ENCODE results near the gene FBRSL1. TPM values are rescaled to one million over a fixed set of nuclear protein-coding genes. Genes with fewer than 3 reads are reported as not detected.

FBRSL1 gene
- total RNA-seq, 1 experiment from 2014 or later, result 119 TPM

DNA sequence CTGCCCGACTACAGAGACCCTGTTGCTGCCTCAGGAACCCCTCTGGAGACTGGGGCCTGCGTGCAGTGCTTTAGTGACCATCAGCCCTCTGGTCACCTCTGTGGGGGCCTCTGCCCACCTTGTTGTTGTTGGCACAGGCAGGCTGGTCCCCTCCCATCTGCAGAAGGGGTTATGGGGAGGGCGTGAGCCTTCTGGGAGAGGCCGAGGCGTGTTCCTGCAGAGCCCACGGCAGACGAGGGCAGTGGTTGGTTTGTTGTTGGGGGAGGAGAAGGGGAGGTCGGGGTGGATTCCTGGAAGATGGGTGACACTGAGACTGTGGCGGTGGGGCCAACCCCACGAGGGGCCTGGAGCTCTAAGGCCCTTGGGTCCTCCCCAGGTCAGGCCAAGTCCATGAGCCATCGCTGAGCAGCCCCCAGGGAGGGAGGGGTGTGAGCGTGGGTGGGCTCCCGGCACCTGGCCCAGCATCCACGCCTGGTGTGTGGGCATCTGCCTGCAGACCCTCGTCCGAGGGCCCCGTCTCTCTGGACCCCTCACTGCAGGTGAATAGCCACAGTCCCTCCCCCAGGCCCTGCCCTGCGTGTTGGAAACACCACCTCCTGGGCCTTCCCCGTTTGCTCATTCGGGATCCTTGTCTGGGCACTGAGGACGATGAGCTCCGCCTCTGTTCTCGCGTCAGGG lies 23.6 kb downstream of the FBRSL1 start:
- CTCF ChIA-PET, result no interaction called here
- no peak for DNase-seq
- Mint-ChIP-seq H3K4me3 (ENCODE audit: low read depth, unreplicated experiment) (no peak overlapping the region), H3K36me3 (ENCODE audit: insufficient read depth, unreplicated experiment) (peaks cover 16% of the 10 kb centered on the region), H3K27me3 (ENCODE audit: unreplicated experiment) (no peaks in the 10 kb centered on the region), H3K27ac (ENCODE audit: unreplicated experiment) (no peak overlapping the region), H3K9me3 (ENCODE audit: low read depth, unreplicated experiment) (no peaks in the 10 kb centered on the region), H3K4me1 (ENCODE audit: low read depth, unreplicated experiment) (peaks cover 21% of the 10 kb centered on the region)
- BruUV-seq (replicated peaks), result no TSS peak
- TF ChIP-seq, protein P1, sequence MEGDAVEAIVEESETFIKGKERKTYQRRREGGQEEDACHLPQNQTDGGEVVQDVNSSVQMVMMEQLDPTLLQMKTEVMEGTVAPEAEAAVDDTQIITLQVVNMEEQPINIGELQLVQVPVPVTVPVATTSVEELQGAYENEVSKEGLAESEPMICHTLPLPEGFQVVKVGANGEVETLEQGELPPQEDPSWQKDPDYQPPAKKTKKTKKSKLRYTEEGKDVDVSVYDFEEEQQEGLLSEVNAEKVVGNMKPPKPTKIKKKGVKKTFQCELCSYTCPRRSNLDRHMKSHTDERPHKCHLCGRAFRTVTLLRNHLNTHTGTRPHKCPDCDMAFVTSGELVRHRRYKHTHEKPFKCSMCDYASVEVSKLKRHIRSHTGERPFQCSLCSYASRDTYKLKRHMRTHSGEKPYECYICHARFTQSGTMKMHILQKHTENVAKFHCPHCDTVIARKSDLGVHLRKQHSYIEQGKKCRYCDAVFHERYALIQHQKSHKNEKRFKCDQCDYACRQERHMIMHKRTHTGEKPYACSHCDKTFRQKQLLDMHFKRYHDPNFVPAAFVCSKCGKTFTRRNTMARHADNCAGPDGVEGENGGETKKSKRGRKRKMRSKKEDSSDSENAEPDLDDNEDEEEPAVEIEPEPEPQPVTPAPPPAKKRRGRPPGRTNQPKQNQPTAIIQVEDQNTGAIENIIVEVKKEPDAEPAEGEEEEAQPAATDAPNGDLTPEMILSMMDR (IDR thresholded peaks at IDR 0.05; ENCODE audit: unreplicated experiment), result no peak
- intact Hi-C loops (cut with micrococcal nuclease; ENCODE audit: unreplicated experiment), result no loop called here

DNA sequence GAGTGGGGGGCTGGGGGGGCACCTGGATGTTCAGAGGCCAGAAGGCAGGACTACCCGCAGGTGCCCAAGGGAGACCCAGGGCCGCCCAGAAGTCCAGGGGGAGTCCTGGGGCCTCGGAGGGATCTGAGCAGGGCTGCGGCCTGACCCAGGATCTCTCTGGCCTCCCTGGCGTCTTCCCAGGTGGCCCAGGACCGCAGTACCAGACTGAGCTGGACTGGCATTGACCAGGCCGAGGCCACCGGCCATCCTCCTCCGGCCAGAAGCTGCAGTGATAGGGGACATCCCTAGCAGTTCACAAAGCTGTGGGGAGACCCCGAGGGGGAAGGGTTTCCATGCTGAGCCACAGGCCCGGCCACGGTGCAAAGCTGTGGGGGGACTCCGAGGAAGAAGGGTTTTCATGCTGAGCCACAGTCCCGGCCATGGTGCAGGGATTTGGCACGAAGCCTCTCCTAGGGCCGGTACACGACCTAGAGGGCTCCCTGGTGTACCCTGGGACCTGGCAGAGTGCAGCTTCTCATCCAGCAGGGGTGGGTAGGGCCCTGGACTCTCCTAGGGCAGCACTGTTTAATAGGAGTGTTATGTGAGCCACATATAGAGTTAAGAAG lies 24.4 kb downstream of the FBRSL1 start:
- Mint-ChIP-seq H3K36me3 (ENCODE audit: insufficient read depth, unreplicated experiment) (peaks cover 17% of the 10 kb centered on the region), H3K27ac (ENCODE audit: unreplicated experiment) (no peak overlapping the region), H3K9me3 (ENCODE audit: low read depth, unreplicated experiment) (no peaks in the 10 kb centered on the region), H3K4me3 (ENCODE audit: low read depth, unreplicated experiment) (no peak overlapping the region), H3K27me3 (ENCODE audit: unreplicated experiment) (no peaks in the 10 kb centered on the region), H3K4me1 (ENCODE audit: low read depth, unreplicated experiment) (peaks cover 21% of the 10 kb centered on the region)
- CTCF ChIA-PET, result no interaction called here
- no peak for DNase-seq
- intact Hi-C loops (cut with micrococcal nuclease; ENCODE audit: unreplicated experiment), result no loop called here
- TF ChIP-seq, protein P1 (IDR thresholded peaks at IDR 0.05; ENCODE audit: unreplicated experiment), result no peak
- no TSS peak for BruUV-seq (replicated peaks)

DNA sequence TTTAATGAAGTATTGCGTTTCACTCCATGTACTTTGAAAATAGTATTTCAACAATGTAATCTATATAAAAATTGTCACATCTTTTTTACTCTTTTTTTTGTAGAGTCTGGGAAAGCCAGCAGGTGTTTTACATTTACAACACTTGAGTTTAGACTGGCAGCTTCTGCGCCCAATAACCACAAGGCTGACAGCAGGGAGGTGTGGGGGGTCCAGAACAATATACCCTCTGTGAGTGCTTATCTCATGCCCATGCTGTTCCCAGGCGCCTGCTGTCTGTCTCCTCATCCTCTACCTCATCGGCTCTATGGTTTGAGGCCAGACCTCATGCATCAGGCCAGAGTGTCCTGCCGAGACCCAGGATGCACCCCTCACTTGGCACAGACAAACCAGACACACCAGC lies 24.9 kb downstream of the FBRSL1 start:
- H3K9me3 Mint-ChIP-seq (ENCODE audit: low read depth, unreplicated experiment), result no peaks in the 10 kb centered on the region
- DNase-seq, result no peak
- peaks cover 17% of the 10 kb centered on the region for H3K36me3 Mint-ChIP-seq (ENCODE audit: insufficient read depth, unreplicated experiment)
- no peak overlapping the region for H3K27ac Mint-ChIP-seq (ENCODE audit: unreplicated experiment)
- BruUV-seq (replicated peaks), result no TSS peak
- H3K27me3 Mint-ChIP-seq (ENCODE audit: unreplicated experiment), result no peaks in the 10 kb centered on the region
- H3K4me3 Mint-ChIP-seq (ENCODE audit: low read depth, unreplicated experiment), result no peak overlapping the region
- TF ChIP-seq, protein P1 (IDR thresholded peaks at IDR 0.05; ENCODE audit: unreplicated experiment), result no peak
- CTCF ChIA-PET, result no interaction called here
- H3K4me1 Mint-ChIP-seq (ENCODE audit: low read depth, unreplicated experiment), result peaks cover 21% of the 10 kb centered on the region
- intact Hi-C loops (cut with micrococcal nuclease; ENCODE audit: unreplicated experiment), result no loop called here

DNA sequence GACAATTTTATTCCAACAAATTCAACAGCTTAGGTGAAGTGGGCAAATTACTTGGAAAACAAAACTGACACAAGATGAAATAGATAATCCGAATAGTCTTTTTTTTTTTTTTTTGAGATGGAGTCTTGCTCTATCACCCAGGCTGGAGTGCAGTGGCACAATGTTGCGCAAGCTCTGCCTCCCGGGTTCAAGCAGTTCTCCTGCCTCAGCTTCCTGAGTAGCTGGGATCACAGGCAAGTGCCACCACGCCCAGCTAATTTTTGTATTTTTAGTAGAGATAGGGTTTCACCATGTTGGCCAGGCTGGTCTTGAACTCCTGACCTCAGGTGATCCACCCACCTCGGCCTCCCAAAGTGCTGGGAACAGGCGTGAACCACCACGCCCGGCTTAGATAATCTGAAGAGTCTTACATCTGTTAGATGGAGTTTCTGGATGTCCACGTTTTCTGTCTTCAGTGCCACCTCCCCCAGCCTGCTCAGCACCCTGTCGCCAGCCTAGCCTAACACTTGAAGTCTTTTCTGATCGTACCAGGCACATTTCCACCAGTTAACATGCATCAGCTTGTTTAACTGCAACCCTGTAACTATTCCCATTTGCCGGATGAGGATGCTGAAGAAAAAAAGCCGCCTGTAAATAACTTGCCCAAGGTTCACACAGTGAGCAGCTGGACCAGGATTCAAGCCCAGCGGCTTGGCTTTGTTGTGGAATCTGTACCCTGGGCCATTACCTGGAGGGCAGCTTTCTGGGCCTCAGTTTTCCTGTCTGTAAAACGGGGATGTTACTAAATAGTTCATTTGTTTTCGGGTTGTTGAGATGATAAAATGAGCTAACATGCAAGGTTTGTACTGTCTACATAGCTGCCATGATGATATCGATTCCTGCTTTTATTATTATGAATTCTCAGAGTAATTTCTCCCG lies 26.4 kb downstream of the FBRSL1 start:
- Mint-ChIP-seq H3K27me3 (ENCODE audit: unreplicated experiment) (no peaks in the 10 kb centered on the region), H3K27ac (ENCODE audit: unreplicated experiment) (no peak overlapping the region), H3K36me3 (ENCODE audit: insufficient read depth, unreplicated experiment) (peaks cover 17% of the 10 kb centered on the region), H3K4me1 (ENCODE audit: low read depth, unreplicated experiment) (peaks cover 21% of the 10 kb centered on the region), H3K4me3 (ENCODE audit: low read depth, unreplicated experiment) (no peak overlapping the region), H3K9me3 (ENCODE audit: low read depth, unreplicated experiment) (no peaks in the 10 kb centered on the region)
- no TSS peak for BruUV-seq (replicated peaks)
- no peak for DNase-seq
- CTCF ChIA-PET, result interaction anchor here (0.7 to 1.6 kb wide), 4 partner anchors 67 to 232 kb away, joined by 3 to 7 read pairs (median 3); no protein-coding TSS in a partner anchor
- intact Hi-C loops (cut with micrococcal nuclease; ENCODE audit: unreplicated experiment), result no loop called here
- TF ChIP-seq, protein P1 (IDR thresholded peaks at IDR 0.05; ENCODE audit: unreplicated experiment), result no peak
